Inferior parietal cortex (tissue), 1 donor: Measurements from ENCODE around the gene FER.

Experiments used
- DNase-seq: peaks from one replicate; pipeline ENCODE4 v3.0.0-alpha.2; 2016; ENCODE audit errors: extremely low spot score

FER gene

GRCh38 chr5:109177227-109177626, 429.5 kb downstream of the FER start:
- no peak for DNase-seq

DNA sequence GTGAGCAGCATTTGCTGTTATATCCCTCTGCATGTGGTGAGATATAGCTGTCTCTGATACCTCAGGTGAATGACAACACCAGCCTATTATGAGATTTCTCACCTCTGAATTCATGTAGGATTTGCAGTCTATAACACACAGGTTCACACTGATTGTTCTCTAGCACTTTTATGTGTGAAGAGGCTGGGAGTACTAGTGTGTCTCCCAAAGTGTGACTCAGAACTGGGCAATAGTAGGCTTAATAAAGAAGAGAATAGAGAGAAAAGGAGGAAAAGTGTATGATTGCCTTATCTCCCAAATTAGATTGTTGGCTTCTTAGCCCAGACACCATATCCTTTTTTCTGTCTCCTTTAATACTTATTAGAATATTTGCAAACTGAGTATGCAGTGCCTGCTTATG, 430.1 kb downstream of the FER start:
- no peak for DNase-seq

DNA sequence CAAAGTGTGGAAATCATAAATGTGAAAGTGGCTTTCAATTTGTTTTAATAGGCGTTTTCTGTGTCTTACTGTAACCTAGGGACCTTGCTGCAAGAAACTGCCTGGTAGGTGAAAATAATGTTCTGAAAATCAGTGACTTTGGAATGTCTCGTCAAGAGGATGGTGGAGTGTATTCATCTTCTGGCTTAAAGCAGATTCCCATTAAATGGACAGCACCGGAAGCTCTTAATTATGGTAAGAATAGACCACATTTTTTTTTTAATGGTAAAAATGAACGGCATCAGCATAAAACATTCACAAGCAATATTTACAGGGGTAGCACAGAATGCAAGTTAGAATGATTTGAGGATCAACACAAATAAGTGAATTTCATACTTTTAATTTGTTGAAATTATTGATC, 433.0 kb downstream of the FER start:
- DNase-seq: no peak

DNA sequence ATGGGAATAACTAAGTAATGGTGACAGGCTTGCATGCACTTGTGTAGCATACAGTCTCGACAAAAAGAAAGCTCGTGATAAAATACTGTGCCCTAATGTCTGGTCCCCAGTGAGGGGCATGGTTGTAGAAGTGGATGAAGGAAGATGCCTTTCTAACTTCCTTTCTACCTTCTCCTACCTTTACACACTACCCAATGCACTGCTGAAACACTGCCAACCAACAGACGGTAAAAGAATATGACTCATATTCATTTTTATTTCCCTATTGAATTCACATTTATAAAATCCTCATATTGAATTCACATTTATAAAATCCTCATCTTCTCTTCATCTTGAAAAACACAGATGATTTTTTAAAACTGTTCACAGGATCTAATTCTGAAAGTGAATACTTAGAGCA, 439.1 kb downstream of the FER start:
- DNase-seq: no peak

DNA sequence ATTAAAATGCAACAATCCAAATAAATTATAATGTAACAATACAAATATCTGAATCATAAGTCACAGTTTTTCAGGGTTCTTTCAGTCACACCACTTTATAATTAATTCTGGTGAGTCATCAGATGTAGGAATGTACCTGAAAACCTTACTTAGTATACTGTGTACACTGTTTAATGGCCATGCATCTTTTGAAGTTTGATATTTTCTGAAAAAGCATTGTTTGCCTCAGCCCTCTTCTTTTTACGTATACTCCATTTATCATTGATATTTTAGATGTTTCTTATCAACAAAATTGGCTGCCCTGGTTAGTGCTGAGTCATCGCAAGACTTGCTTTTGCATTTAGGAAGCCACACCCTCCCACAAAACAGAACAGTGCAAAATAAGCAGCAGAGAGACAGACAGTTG, 443.5 kb downstream of the FER start:
- DNase-seq: no peak

- no peak for DNase-seq
These were observed 444.3 kb downstream of the FER start for GRCh38 chr5:109192027-109192426.

DNA sequence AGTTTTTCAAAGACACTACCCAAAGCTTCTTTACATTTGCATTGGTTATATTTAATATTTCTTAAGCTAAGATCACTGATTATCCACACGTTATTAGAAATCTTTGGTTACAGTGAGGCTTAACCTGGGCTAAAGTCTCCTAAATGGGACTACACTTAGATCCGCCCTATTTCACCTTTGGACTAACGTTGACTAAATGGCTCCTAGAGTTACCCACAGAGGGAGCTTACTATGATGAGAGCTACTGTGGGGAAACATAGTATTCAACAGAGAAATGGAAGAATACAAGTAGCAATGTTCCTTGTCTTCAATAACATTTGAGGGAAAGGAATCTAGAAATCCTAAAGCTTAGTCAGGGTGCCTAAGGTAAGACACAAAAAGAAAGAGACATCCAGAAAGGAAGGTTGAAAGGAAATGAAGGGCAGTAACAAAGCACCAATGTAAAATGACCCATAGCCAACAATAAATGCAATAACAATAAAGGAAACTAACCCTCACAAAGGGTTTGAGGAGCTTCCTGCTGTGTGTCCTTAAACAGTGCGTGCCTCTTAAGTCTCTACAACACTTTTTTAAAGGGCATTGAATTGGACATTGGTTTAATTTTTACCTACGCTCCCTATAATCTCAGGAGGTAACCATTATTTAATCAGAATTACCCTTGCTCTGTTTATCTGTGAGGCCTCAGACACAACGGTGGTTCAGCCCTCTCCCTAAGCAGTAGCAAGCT, 445.0 kb downstream of the FER start:
- no peak for DNase-seq

DNA sequence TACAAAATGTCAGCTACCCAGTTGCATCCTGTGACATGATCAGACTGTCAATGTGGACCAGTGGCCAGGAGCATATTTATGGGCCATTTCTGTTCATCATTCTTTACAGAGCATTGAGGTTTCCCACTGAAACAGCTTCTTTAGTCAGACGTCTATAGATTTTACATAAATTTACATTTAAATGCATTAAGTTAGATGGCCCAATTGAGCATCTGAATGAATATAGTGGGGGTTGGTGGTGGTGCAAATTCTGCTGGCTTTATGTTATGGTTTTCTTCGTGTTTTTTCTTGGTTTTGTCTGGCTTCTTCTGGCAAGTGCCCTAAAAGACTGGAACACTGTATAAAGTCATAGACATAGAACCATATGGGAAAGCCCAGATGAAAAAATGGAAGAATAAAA, 448.0 kb downstream of the FER start:
- no peak for DNase-seq

DNA sequence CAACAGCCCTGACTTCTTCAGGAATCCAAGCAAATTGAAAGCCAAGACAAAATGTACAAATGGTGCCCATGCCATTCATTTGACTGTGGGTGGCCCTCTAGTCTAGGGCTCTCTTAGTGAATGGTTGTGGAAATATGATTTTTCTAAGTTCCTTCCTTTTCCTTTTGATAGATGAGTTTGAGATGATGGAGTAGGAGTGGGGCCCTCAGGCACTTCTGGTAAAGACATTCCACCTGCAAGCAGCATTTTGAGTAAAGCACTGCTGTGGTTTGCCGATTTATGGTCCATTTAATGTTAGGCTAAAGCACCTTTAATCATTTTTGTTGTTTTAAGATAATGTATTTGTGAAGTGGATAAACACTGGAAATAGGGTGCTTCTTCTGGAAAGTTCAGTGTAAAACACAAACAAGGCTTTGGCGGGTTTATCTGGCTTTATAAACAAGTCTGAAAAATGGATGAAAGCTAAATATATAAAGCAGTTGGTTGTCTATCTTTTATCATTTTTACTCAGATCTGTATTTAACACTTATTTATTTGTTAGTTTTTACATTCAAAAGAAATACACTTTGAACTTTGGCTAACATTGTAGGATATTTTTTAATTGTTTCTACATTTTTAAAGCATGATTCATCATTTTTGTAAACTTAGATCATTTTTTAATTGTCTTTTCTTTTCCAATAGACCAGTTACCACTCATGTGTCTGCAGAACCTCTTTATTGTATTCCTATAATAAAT, 448.6 kb downstream of the FER start:
- DNase-seq: no peak

DNA sequence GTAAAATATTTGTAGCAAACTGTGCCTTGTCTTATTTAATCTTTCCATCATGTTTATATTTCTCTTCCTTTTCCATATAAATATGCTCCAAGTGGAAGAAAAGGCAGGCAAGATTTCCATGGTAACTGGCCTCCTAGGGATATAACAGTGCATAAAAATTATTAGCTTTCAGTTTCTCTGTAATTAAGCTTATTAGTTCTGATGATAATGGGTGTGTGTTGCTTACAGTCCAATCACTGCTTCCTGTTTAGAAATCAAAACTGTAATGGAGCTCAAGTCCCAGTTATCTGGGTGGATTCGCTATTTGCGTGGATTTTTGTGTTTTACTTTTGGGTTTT, 449.1 kb downstream of the FER start:
- DNase-seq: no peak

- no peak for DNase-seq
These were observed 451.6 kb downstream of the FER start for GRCh38 chr5:109199289-109199688.

DNA sequence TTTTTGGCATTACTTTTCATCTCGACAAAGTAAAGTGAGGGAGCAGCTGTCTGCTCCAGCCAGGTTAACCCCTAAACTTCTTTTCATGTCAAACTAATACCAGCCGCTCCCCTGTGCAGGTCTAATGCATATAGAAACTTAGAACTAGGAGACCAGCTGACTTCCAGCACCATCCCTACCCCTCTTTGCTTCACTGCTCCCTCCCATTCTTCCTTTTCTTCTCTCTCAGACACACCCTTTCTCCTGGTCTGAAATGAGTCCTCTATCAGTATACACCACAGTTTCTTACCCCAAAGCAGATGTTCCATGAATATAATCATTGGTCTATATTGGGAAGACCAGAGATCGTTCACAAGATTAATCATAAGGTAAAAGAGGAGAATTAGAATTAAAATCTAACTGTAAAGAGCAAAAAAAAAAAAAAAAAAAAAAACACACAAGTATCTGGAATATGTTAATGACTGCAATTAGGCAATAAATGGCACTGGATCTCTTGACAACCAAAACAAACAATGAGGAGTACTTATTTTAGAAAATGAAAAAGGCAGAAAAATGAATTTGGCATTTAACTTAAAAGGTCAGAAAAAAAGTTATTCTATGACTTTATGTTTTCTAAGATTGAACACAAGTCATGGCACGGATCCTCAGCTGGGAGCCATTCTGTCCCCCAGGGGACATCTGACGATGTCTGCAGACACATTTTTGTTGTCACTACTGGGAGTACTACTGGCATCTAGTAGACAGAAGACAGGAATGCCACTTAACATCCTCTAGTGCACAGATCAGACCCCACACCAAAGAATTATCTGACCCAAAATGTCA, 452.3 kb downstream of the FER start:
- no peak for DNase-seq

- no peak for DNase-seq
These were observed 467.3 kb downstream of the FER start for GRCh38 chr5:109215040-109215439.

- no peak for DNase-seq
These were observed 471.1 kb downstream of the FER start for GRCh38 chr5:109218818-109219217.

GRCh38 chr5:109223531-109223930, 475.8 kb downstream of the FER start:
- no peak for DNase-seq

- DNase-seq: no peak
These were observed 476.7 kb downstream of the FER start for GRCh38 chr5:109224276-109224882.

DNA sequence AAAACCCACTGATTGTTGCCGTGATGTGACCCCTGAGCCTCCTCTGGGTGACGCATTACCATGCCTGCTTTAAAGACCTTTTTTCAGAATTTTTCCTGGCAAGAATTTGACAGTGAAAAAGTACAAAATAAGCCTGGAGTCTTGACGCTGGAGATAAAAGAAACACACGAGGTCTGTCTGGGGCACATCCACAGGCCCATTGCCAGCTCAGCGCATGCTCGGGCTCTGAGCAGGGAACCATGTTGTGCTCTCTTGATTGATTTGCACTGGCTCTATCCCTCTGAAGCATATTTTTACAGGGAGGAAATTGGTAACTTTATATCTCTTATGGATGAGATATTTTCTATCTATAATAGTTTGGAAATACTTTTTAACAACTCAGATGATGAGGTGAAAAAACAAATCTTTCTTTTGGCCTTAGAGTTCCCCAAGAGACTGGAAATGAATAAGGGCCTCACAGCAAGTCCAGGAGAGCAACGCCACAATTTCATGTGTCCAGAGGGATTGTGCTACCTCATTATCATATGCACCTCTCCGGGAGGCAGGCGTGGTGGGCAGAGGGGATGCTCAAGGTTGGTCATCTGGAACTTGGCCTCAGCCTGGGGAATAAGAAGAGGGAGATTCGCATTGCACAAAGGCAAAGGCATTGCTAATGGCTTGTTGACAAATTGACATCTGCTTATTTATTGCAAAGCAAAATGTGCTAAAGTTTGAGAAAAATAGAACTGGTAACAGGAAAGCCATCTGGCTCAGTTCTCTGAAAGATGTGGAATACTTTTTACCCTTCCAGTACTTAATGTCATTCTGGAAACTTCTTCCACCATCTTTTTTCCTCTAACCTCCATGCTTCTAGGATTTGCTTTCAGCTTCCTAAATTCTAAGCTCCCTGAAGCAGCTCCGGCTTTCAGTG, 478.3 kb downstream of the FER start:
- no peak for DNase-seq

- DNase-seq: no peak
These were observed 482.7 kb downstream of the FER start for GRCh38 chr5:109230369-109230768.

DNA sequence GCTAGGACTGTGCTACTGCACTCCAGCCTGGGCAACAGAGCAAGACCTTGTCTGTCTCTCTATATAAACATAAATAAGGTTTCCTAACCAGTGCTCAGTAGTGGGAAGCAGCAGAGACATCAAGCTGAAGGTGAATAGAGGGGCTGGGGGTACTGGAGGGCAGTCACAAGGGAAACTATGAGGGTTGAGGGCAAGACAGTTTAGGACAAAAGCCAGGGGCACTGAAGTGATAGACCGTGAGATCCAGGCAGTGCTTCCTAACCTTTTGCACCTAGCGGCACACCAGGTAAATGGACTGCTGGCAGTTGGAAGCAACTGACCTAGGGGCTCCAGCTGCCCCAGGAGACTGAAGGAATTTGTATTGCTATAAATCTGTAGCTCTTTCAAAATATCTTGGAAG, 483.6 kb downstream of the FER start:
- no peak for DNase-seq

GRCh38 chr5:109234381-109234780, 486.7 kb downstream of the FER start:
- DNase-seq: no peak

DNA sequence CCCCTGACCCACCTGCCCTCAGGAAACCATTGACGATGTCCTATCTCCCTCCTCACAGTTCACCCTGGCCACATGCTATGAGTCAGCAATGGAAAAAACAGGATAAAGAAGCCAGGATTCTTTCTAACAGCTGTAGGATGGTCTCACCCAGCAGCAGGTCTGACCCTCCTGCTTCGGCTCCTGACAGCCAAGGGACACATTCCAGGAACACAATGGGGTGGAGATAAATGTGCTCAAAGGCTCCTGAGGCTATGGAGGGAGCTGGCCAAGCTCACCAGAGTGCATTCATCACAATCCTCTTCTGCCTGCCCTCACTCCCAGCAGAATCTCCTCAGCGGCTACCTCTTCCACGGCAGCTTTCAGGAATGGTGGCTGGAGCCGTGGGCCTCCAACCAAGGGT, 491.8 kb downstream of the FER start:
- DNase-seq: no peak
